ENCODE measurements around the gene CHRNA5.

CHRNA5 gene

DNA sequence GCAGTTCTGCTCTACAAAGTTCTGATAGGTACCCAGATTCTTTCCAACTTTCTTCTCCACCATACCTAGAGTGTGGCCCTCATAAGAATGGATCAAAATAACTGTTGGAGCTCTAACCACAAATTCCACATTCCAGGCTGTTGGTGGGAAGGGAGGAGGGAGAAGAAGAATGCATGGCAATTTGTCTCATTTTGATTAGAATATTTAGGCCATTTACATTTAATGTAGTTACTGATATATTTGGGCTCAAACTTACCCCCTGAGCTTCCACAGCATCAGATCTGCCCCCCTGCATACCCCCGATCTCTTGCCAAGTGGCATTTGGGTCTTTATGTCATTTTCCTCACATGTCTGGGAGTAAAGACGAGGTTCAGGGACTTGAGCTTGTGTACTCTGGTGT, 68.0 kb downstream of the CHRNA5 start:
- no peak overlapping the region for H3K27ac ChIP-seq
- DNase-seq (ENCODE audit: low spot score): no peak
- ChIA-PET CTCF (interaction anchor here (0.6 to 0.7 kb wide), 2 partner anchors 48 to 374 kb away, joined by 3 read pairs; no protein-coding TSS in a partner anchor), POLR2A (ENCODE audit: low non-redundant PET) (no interaction called here)
- no peak for TF ChIP-seq CTCF (conservative IDR thresholded peaks at IDR 0.05; ENCODE audit: low read depth)

DNA sequence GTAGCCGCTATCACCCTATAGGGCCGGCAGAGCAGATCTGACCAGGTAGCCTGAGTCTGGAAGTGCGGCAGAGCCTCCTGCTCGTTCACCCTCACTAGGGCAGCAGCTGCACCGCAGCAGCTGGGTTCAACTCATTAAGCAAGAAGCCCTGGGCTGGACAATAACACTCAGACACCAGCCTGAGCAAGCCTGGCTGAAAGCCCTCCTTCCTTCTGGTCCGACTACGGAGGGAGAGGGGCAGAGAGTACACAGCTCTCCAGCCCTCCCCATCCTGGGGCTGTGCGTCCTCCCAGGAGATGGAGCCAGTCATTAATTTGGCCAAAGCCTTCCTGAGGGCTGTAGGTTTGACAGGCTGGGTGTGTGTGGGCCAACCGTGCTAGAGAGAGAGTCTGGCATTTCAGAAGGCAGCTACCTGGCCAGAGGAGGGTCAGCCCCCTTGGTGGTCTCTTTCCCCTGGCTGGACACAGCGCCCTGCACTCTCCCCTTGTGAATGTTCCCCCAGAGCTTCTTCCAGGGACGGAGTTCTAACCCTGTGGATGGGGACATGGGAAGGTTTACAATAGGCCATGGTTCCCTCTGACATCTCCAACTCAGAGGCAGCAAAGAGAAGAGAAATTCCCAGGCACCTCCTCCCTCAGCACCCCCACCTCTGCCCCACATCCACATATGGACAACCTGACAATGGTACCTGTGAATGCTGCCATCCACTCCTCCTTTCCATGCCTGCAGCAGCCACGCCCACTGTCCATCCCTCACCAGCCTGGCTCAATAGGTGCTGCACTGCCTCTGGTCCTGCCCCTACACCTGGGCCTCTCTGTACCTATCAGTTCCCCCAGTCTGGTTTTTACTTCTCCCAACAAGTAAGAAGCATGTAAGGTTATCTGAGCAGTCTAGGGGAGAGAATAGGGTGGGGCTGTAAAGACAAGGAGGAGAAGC, 69.2 kb downstream of the CHRNA5 start:
- TF ChIP-seq CTCF (conservative IDR thresholded peaks at IDR 0.05; ENCODE audit: low read depth): no peak
- H3K27ac ChIP-seq: no peak overlapping the region
- POLR2A ChIA-PET (ENCODE audit: low non-redundant PET): interaction anchor here (0.6 kb wide), 1 partner anchor 15 kb away, joined by 3 read pairs; no protein-coding TSS in a partner anchor
- CTCF ChIA-PET: interaction anchor here (0.7 kb wide), 1 partner anchor 46 kb away, joined by 3 read pairs; no protein-coding TSS in a partner anchor
- no peak for DNase-seq (ENCODE audit: low spot score)

DNA sequence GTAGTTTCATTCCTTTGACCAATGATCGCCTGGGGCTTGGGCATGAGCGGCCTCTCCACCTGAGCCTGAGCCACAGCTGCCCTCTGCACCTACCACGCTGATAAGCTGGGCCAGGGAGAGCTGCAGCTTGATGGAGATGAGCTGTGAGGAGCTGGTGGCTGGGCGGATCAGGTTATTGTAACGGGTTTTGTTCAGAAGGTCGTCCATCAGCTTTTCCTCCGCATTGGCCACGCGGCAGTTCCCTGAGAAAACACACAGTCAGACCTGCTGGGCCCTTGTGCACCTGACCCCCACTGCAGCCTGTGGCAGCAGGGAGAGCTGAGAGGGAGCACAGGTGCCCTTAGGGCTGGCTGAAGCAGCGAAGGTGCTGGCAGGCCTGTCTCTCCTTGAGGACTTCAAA, 70.0 kb downstream of the CHRNA5 start:
- POLR2A ChIA-PET (ENCODE audit: low non-redundant PET): no interaction called here
- CTCF ChIA-PET: interaction anchor here (0.7 kb wide), 1 partner anchor 522 kb away, joined by 3 read pairs; no protein-coding TSS in a partner anchor
- no peak for TF ChIP-seq CTCF (conservative IDR thresholded peaks at IDR 0.05; ENCODE audit: low read depth)

GRCh38 chr15:78636378-78636859, 71.1 kb downstream of the CHRNA5 start:
- ChIA-PET CTCF (interaction anchor here (0.6 kb wide), 1 partner anchor 536 kb away, joined by 4 read pairs; no protein-coding TSS in a partner anchor), POLR2A (ENCODE audit: low non-redundant PET) (no interaction called here)
- no peak overlapping the region for H3K27ac ChIP-seq
- DNase-seq (ENCODE audit: low spot score): no peak
- TF ChIP-seq CTCF (conservative IDR thresholded peaks at IDR 0.05; ENCODE audit: low read depth): no peak

More for the DNA sequence above, 70.0 kb downstream of the CHRNA5 start:
- no peak overlapping the region for H3K27ac ChIP-seq
- no peak for DNase-seq (ENCODE audit: low spot score)

GRCh38 chr15:78637776-78638435, 72.6 kb downstream of the CHRNA5 start:
- H3K27ac ChIP-seq: no peak overlapping the region
- ChIA-PET CTCF (interaction anchor here (0.6 to 2.0 kb wide), 8 partner anchors 12 to 105 kb away, joined by 3 to 8 read pairs (median 4); partner anchors contain the start of gene CHRNA3), POLR2A (ENCODE audit: low non-redundant PET) (no interaction called here)
- DNase-seq (ENCODE audit: low spot score): no peak
- no peak for TF ChIP-seq CTCF (conservative IDR thresholded peaks at IDR 0.05; ENCODE audit: low read depth)

DNA sequence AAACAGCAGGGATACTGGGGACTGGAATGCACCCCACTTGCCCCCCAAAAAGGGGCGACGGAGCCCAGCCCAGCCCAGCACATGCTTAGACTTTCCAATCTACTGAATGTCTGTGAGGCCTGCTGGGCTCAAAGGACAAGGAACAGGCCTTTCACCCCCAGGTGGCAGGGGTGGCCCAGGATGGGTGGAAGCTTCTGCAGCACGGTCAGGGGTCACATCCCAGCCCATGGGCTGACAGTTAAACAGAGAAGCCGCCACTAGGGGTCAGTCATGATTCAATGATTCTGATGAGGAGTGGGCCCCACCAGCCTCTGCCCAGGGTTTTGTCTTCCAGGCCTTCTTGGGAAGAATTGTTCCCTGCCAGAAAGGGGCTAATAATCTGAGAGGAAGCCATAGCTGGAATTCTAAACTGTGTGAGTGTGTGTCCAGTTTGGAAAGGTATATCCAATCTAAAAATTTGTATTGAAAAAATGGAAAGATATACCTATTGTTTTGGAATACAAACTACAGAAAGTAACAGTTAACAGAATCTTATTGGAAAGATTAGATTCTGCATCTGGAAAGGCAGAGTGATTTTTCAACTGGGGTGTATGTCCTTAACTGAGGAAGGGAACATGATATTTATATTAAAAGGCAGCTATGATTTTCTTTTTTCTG, 73.5 kb downstream of the CHRNA5 start:
- DNase-seq (ENCODE audit: low spot score): peak; percentile 73
- H3K27ac ChIP-seq: no peak overlapping the region
- ChIA-PET CTCF (interaction anchor here (0.6 to 2.0 kb wide), 9 partner anchors 13 to 100 kb away, joined by 3 to 8 read pairs (median 4); partner anchors contain the start of gene CHRNA3), POLR2A (ENCODE audit: low non-redundant PET) (no interaction called here)
- peak; percentile 56 for TF ChIP-seq CTCF (conservative IDR thresholded peaks at IDR 0.05; ENCODE audit: low read depth)

All from RWPE1 (cell line).